ENCODE results near the gene MATN1. TPM values are rescaled to one million over a fixed set of nuclear protein-coding genes. Genes with fewer than 3 reads are reported as not detected.

MATN1 gene
- total RNA-seq, 6 donors from 2014 or later, result 0.15 TPM; not detected in 5

DNA sequence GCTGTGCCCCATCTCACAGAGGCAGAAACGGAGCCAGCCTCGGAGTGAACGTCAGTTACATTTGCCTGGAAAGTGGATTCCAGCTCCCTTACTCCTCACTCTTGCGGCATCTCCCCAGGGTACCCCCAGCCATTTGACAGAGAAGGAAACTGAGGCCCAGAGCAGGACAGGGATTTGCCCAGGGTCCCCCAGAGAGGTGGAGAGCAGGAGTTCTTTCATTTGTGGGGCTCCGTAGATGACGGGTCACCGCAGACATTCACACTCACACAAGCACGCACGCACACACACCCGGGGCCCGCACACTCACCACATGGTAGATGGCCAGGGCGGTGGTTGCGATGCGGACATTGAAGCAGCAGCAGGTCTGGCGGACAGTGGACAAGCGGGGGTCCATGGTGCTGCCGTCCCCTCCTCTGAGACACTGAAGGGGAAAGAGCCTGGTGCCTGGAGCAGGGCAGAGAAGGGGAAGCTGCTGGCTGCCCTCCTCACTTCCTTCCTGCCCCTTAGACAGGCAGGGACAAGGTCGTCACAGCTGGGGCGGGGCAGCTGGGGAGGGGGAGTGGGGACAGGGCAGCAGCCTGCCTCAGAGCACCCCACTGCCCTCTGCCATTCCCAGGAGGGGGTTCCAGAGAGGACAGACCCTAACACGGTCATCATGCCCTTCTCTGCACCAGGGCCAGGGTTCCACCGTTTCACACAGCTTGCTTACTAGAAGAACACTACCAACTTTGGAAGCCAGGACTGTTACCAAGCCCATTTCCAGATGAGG, 34.2 kb upstream of the MATN1 start, which contains the start of gene LAPTM5:
Gene LAPTM5, minus strand, starts transcription at position 423 of the 769 bp plus-strand sequence. Its CDS starts 29 bp downstream, at position 394.
- DNase-seq (peak; percentile 85 to 89), ATAC-seq (ENCODE audit: low FRiP score in 2 of 2) (peak; percentile 81)
- Histone ChIP-seq H3K27me3 (no peaks in the 10 kb centered on the region), H3K4me3 (peak within 1 kb of the TSS; percentile 3 to 58 (median 50)), H3K4me1 (peaks cover 5 to 46% (median 25%) of the 10 kb centered on the region in 4 donors), H3K36me3 (no peaks in the 10 kb centered on the region), H3K27ac (peak within 1 kb of the TSS; percentile 91 to 94 (median 92)), H3K9me3 (no peaks in the 10 kb centered on the region)
- 36 to 38% methylated on average over 14 to 21 of the region's 21 CpGs for WGBS, 2 donors
- TF ChIP-seq POLR2AphosphoS5 (IDR thresholded peaks at IDR 0.05), result peak; percentile 66 to 82
- TF ChIP-seq POLR2A (IDR thresholded peaks at IDR 0.05), result peak in 3 of 4 donors; percentile 39 to 86 (median 62)
- TF ChIP-seq, protein P1, sequence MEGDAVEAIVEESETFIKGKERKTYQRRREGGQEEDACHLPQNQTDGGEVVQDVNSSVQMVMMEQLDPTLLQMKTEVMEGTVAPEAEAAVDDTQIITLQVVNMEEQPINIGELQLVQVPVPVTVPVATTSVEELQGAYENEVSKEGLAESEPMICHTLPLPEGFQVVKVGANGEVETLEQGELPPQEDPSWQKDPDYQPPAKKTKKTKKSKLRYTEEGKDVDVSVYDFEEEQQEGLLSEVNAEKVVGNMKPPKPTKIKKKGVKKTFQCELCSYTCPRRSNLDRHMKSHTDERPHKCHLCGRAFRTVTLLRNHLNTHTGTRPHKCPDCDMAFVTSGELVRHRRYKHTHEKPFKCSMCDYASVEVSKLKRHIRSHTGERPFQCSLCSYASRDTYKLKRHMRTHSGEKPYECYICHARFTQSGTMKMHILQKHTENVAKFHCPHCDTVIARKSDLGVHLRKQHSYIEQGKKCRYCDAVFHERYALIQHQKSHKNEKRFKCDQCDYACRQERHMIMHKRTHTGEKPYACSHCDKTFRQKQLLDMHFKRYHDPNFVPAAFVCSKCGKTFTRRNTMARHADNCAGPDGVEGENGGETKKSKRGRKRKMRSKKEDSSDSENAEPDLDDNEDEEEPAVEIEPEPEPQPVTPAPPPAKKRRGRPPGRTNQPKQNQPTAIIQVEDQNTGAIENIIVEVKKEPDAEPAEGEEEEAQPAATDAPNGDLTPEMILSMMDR (IDR thresholded peaks at IDR 0.05), result no peak

DNA sequence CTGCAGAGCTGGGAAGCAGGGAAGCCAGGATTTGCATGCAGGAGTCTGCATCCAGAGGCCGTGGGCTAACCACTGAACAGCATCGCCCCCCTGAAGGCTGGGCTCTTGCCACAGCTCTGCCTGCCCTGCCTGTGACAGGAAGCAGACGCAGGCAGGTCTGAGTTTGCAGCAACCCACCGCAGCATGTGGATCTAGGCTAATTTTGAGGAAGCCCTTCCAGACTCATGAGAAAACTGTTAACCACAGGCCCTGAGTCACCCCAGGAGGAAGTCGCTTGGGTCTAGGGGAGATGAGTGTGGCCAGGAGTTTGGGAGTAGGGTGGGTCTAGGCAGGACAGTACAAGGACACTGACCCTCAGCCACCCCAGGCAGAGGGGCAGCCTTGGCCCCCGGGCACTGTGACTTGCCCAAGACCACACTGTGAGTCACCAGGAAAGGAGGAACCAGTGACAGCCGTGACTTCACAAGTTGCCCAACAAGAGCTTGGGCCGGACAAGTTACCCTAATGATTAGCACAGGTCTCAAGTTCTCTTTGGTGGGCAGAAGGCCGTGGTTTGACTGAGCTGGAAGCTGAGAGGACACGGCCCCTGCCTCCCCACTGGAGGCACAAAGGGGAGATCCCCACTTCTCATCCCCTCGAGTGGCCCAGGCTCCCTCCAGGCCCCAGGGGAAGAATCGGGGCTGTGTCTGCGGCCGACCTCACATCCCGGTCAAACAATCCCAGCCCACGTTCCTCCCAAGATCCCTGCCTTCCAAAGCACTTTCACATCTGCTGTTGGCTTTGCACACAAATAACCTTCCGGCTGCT, 33.4 kb upstream of the MATN1 start:
- TF ChIP-seq POLR2AphosphoS5 (IDR thresholded peaks at IDR 0.05) (peak; percentile 81 to 86), POLR2A (IDR thresholded peaks at IDR 0.05) (peak in 3 of 4 donors; percentile 28 to 82 (median 41)), EP300 (IDR thresholded peaks at IDR 0.05) (peak in 2 of 4 donors; percentile 33 to 61)
- TF ChIP-seq, protein P1 (IDR thresholded peaks at IDR 0.05), result no peak
- no peaks in the 10 kb centered on the region for H3K9me3 ChIP-seq
- 44% methylated on average over 8 to 16 of the region's 17 CpGs for WGBS, 2 donors
- peaks cover 11 to 54% (median 32%) of the 10 kb centered on the region in 4 donors for H3K4me1 ChIP-seq
- H3K27ac ChIP-seq, result peak overlapping the region; percentile 91 to 94 (median 92)
- H3K36me3 ChIP-seq, result peaks cover 0 to 4% (median 0%) of the 10 kb centered on the region in 4 donors
- ATAC-seq (ENCODE audit: low FRiP score in 2 of 2) (peak; percentile 89 to 92), DNase-seq (peak; percentile 84 to 90)
- H3K4me3 ChIP-seq, result peak overlapping the region; percentile 3 to 58 (median 50)
- no peaks in the 10 kb centered on the region for H3K27me3 ChIP-seq

DNA sequence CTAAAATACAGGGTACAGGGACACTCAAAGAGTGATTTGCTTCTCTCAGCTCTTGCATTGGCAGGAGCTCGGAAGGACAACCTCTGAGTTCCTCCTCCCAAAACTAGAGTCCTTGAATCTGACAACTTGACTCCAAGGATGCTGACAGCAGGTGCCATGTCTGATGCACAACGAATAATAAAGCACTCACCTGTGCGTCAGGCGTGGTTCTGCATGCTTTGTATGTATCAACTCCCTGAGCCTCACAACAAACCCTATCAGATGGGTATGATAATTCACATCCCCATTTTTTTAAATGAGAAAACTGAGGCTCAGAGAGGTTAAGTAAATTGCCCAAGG, 32.8 kb upstream of the MATN1 start:
- H3K4me1 ChIP-seq, result peaks cover 14 to 57% (median 37%) of the 10 kb centered on the region in 4 donors

DNA sequence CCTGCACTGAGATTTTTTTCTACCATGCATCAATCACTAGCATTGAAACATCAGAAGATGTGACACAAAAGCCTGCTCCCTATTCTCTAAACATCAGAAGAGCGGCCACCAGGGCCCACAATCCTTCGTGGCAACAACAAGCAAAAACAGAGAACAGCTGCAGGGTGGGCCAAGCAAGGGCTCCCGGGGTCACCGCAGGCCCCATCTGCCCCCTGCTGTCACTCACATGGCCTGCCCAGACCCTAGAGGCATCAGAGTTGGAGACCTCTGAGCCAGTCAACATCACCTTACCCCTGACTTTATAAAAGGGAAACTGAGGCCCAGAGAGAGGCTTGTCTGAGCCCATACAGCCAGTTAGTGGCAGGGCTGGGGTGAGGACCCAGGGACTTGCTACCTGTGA, 32.4 kb upstream of the MATN1 start:
- H3K27me3 ChIP-seq, result no peaks in the 10 kb centered on the region
- 51 to 92% methylated on average over 4 of the region's 4 CpGs for WGBS, 2 donors
- peaks cover 14 to 58% (median 41%) of the 10 kb centered on the region in 4 donors for H3K4me1 ChIP-seq
- no peak for ATAC-seq (ENCODE audit: low FRiP score in 2 of 2)
- H3K9me3 ChIP-seq, result no peaks in the 10 kb centered on the region
- TF ChIP-seq POLR2A (IDR thresholded peaks at IDR 0.05), result no peak
- no peak for TF ChIP-seq POLR2AphosphoS5 (IDR thresholded peaks at IDR 0.05)
- no peak for TF ChIP-seq EP300 (IDR thresholded peaks at IDR 0.05)
- TF ChIP-seq, protein P1 (IDR thresholded peaks at IDR 0.05), result no peak
- H3K36me3 ChIP-seq, result peaks cover 0 to 4% (median 0%) of the 10 kb centered on the region in 4 donors
- peak overlapping the region in 3 of 4 donors; percentile 49 to 58 (median 51) for H3K4me3 ChIP-seq
- H3K27ac ChIP-seq, result peak overlapping the region; percentile 91 to 94 (median 92)
- no peak for DNase-seq

More for the DNA sequence above, 32.8 kb upstream of the MATN1 start:
- Histone ChIP-seq H3K27me3 (no peaks in the 10 kb centered on the region), H3K4me3 (peak overlapping the region in 3 of 4 donors; percentile 49 to 58 (median 51)), H3K9me3 (no peaks in the 10 kb centered on the region), H3K27ac (peak overlapping the region; percentile 91 to 94 (median 92)), H3K36me3 (peaks cover 0 to 4% (median 0%) of the 10 kb centered on the region in 4 donors)
- ATAC-seq (ENCODE audit: low FRiP score in 2 of 2), result no peak
- no peak for TF ChIP-seq POLR2AphosphoS5 (IDR thresholded peaks at IDR 0.05)
- TF ChIP-seq POLR2A (IDR thresholded peaks at IDR 0.05), result no peak
- TF ChIP-seq, protein P1 (IDR thresholded peaks at IDR 0.05), result no peak
- no peak for TF ChIP-seq EP300 (IDR thresholded peaks at IDR 0.05)
- 70 to 83% methylated on average over 2 to 4 of the region's 4 CpGs for WGBS, 2 donors
- no peak for DNase-seq

All from upper lobe of left lung (tissue), 6 donors.